Measurements from ENCODE around the gene TNS1. TPM values are rescaled to one million over a fixed set of nuclear protein-coding genes. Genes with fewer than 3 reads are reported as not detected.

The TNS1 gene
- total and polyA plus RNA-seq, 2 experiments from 2014 or later, result 16.2 to 27.6 TPM

GRCh38 chr2:217958206-217958883 lies 44.5 kb downstream of the TNS1 start:
- Histone ChIP-seq H3K9me2 (replicated peaks; ENCODE audit: insufficient read depth) (no peaks in the 10 kb centered on the region), H3K9me3 (ENCODE audit: low read depth) (no peaks in the 10 kb centered on the region), H3K4me1 (ENCODE audit: insufficient read depth) (peaks cover 12% of the 10 kb centered on the region), H2AFZ (no peak overlapping the region), H3K79me2 (no peaks in the 10 kb centered on the region), H4K20me1 (ENCODE audit: insufficient read depth, poor library complexity, severe bottlenecking) (no peaks in the 10 kb centered on the region), H3K27me3 (no peaks in the 10 kb centered on the region), H3K27ac (no peak overlapping the region), H3K36me3 (replicated peaks; ENCODE audit: insufficient read depth, low read depth) (no peaks in the 10 kb centered on the region), H3K4me3 (no peak overlapping the region), H3K4me2 (no peak overlapping the region)
- 92% methylated on average over 16 of the region's 16 CpGs for WGBS (ENCODE audit: low lambda C conversion rate, missing lambda C conversion rate)
- TF ChIP-seq, protein P1, sequence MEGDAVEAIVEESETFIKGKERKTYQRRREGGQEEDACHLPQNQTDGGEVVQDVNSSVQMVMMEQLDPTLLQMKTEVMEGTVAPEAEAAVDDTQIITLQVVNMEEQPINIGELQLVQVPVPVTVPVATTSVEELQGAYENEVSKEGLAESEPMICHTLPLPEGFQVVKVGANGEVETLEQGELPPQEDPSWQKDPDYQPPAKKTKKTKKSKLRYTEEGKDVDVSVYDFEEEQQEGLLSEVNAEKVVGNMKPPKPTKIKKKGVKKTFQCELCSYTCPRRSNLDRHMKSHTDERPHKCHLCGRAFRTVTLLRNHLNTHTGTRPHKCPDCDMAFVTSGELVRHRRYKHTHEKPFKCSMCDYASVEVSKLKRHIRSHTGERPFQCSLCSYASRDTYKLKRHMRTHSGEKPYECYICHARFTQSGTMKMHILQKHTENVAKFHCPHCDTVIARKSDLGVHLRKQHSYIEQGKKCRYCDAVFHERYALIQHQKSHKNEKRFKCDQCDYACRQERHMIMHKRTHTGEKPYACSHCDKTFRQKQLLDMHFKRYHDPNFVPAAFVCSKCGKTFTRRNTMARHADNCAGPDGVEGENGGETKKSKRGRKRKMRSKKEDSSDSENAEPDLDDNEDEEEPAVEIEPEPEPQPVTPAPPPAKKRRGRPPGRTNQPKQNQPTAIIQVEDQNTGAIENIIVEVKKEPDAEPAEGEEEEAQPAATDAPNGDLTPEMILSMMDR (IDR thresholded peaks at IDR 0.05; ENCODE audit: poor library complexity), result no peak
- no peak for TF ChIP-seq EZH2phosphoT487 (IDR thresholded peaks at IDR 0.05; ENCODE audit: low read depth, severe bottlenecking, unreplicated experiment)
- TF ChIP-seq EZH2 (IDR thresholded peaks at IDR 0.05; ENCODE audit: borderline replicate concordance), result no peak
- no peak for DNase-seq (ENCODE audit: low spot score)

GRCh38 chr2:217956586-217957457 lies 46.0 kb downstream of the TNS1 start:
- no peaks in the 10 kb centered on the region for H3K9me3 ChIP-seq (ENCODE audit: low read depth)
- H3K4me3 ChIP-seq, result no peak overlapping the region
- no peaks in the 10 kb centered on the region for H3K79me2 ChIP-seq
- 73% methylated on average over 15 of the region's 16 CpGs for WGBS (ENCODE audit: low lambda C conversion rate, missing lambda C conversion rate)
- DNase-seq (ENCODE audit: low spot score), result no peak
- H3K9me2 ChIP-seq (replicated peaks; ENCODE audit: insufficient read depth), result no peaks in the 10 kb centered on the region
- no peaks in the 10 kb centered on the region for H4K20me1 ChIP-seq (ENCODE audit: insufficient read depth, poor library complexity, severe bottlenecking)
- no peak overlapping the region for H2AFZ ChIP-seq
- TF ChIP-seq EZH2phosphoT487 (IDR thresholded peaks at IDR 0.05; ENCODE audit: low read depth, severe bottlenecking, unreplicated experiment) (no peak), EZH2 (IDR thresholded peaks at IDR 0.05; ENCODE audit: borderline replicate concordance) (no peak)
- TF ChIP-seq, protein P1 (IDR thresholded peaks at IDR 0.05; ENCODE audit: poor library complexity), result no peak
- H3K4me1 ChIP-seq (ENCODE audit: insufficient read depth), result peaks cover 18% of the 10 kb centered on the region
- no peaks in the 10 kb centered on the region for H3K36me3 ChIP-seq (replicated peaks; ENCODE audit: insufficient read depth, low read depth)
- no peaks in the 10 kb centered on the region for H3K27me3 ChIP-seq
- H3K4me2 ChIP-seq, result no peak overlapping the region
- H3K27ac ChIP-seq, result no peak overlapping the region

DNA sequence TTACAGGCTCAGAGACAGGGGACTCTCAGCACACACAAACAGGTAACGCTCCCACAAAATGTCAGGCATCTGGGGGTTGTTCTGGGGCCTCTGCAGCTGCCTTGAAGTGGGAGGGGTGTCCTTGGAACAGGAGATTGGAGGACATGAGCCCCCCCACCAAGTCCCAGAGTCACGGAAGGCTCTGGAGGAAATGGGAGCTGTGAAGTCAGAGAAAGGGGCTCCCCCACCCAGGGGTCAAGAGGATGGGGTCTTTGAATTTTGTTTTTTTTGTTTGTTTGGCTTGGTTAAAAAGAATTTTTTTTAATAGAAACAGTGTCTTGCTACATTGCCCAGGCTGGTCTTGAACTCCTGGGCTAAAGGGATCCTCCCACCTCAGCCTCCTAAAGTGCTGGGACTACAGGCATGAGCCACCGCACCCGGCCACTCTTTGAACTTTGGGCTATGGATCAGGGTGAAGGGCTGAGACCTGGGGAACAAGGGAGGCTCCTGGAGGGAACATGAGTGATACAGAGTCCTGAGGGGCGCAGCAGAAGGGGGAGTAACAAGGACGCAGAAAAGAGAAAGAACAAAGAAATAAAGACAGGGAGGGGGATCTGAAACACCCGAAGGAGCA lies 46.8 kb downstream of the TNS1 start:
- no peak overlapping the region for H2AFZ ChIP-seq
- no peaks in the 10 kb centered on the region for H3K36me3 ChIP-seq (replicated peaks; ENCODE audit: insufficient read depth, low read depth)
- no peaks in the 10 kb centered on the region for H4K20me1 ChIP-seq (ENCODE audit: insufficient read depth, poor library complexity, severe bottlenecking)
- no peak overlapping the region for H3K4me2 ChIP-seq
- WGBS (ENCODE audit: low lambda C conversion rate, missing lambda C conversion rate), result 83% methylated on average over 7 of the region's 7 CpGs
- no peaks in the 10 kb centered on the region for H3K9me3 ChIP-seq (ENCODE audit: low read depth)
- no peak overlapping the region for H3K27ac ChIP-seq
- H3K27me3 ChIP-seq, result no peaks in the 10 kb centered on the region
- DNase-seq (ENCODE audit: low spot score), result no peak
- no peak overlapping the region for H3K4me3 ChIP-seq
- TF ChIP-seq, protein P1 (IDR thresholded peaks at IDR 0.05; ENCODE audit: poor library complexity), result no peak
- TF ChIP-seq EZH2phosphoT487 (IDR thresholded peaks at IDR 0.05; ENCODE audit: low read depth, severe bottlenecking, unreplicated experiment), result no peak
- no peak for TF ChIP-seq EZH2 (IDR thresholded peaks at IDR 0.05; ENCODE audit: borderline replicate concordance)
- peaks cover 23% of the 10 kb centered on the region for H3K4me1 ChIP-seq (ENCODE audit: insufficient read depth)
- H3K79me2 ChIP-seq, result peaks cover 3% of the 10 kb centered on the region
- H3K9me2 ChIP-seq (replicated peaks; ENCODE audit: insufficient read depth), result no peaks in the 10 kb centered on the region

Data from hepatocyte (in vitro differentiated cells).